ENCODE measurements around the gene GPBP1L1. TPM values are rescaled to one million over a fixed set of nuclear protein-coding genes. Genes with fewer than 3 reads are reported as not detected.
A peak's percentile ranks its signal among the peaks of the same experiment; 100 is the strongest.

GPBP1L1 gene
- total and polyA plus RNA-seq, 2 of the 4 experiments (the other 2 are of a cell fraction), result 31.5 to 57.4 TPM

DNA sequence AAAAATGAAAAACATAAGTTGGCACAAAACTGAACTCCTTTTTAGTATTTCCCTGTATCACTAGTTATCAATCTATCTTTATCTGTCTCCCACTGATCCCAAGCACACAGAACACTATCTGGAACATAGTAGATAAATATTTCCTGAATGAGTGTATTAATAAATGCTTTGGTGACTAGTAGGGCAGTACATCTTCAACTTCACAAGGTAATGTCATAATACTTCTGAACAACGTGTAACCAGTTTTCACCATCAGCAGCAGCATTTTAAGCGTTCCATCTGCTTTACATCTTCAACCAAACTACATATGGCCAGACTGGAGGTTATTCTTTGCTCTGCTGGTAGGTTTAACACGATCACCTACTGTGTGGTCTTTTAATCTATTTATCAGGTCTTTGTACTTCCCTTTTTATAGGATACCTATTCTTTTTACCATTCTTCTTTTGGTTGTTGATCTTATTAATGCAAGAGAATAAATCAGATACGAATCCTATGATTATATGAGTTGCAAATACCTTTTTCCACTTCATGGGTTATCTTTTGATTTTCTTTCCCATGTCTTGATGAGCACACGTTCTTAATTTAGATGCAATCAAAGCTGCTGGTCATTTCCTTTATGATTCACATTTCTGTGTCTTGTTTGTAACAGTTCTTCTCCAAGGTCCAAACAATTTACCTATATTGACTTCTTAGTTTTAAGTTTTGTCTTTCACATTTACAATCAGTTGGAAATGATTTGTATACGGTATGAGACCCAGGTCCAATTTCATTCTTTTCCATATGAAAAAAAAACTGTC is 16.3 kb downstream of the GPBP1L1 start:
- Histone ChIP-seq H2BK5ac (ENCODE audit: low read depth, low read length, poor library complexity, severe bottlenecking) (peak overlapping the region; percentile 21), H3K9me3 (ENCODE audit: control insufficient read depth, insufficient read depth, low read length) (no peaks in the 10 kb centered on the region), H3K4me1 (ENCODE audit: control insufficient read depth, insufficient read depth, low read length) (peaks cover 8% of the 10 kb centered on the region), H3K4ac (ENCODE audit: low read depth, low read length) (0 out of 2 replicates have a peak overlapping the region, but pooled peaks have one; percentile 3), H4K91ac (ENCODE audit: insufficient read depth, low read depth, low read length) (no peak overlapping the region), H3K27me3 (ENCODE audit: control insufficient read depth, insufficient read depth, low read length) (no peaks in the 10 kb centered on the region), H3K4me2 (ENCODE audit: low read depth, low read length) (peak overlapping the region; percentile 50), H3K4me3 (ENCODE audit: insufficient read depth, low read depth, low read length) (no peak overlapping the region), H4K5ac (ENCODE audit: low read depth, low read length) (no peak overlapping the region), H4K8ac (ENCODE audit: low read depth in 2 of 2, low read length in 2 of 2) (peak overlapping the region in 1 of 2 experiments; percentile 20; a peak in 1 of 4 replicates), H3K36me3 (ENCODE audit: control insufficient read depth, insufficient read depth, low read length) (peaks cover 3% of the 10 kb centered on the region), H3K27ac (ENCODE audit: insufficient read depth, low read length) (peak overlapping the region; percentile 29; the same call in 1 of the 2 replicates), H2AK5ac (ENCODE audit: low read depth, low read length) (no peak overlapping the region), H2AFZ (replicated peaks; ENCODE audit: low read length, poor library complexity) (no peak overlapping the region), H3K9ac (ENCODE audit: low read depth, low read length) (no peak overlapping the region), H2AK9ac (replicated peaks; ENCODE audit: low read depth, low read length, poor library complexity) (no peak overlapping the region), H2BK120ac (ENCODE audit: low read depth, low read length) (0 out of 2 replicates have a peak overlapping the region, but pooled peaks have one; percentile 23), H4K20me1 (ENCODE audit: insufficient read depth, low read length) (peaks cover 85% of the 10 kb centered on the region), H3K9me1 (ENCODE audit: insufficient read depth, low read length) (peaks cover 21% of the 10 kb centered on the region), H3K14ac (replicated peaks; ENCODE audit: low read depth, low read length) (no peak overlapping the region), H3K79me1 (ENCODE audit: low read depth in 1 of 2, low read length in 2 of 2) (peaks cover 14 to 73% of the 10 kb centered on the region in 2 experiments), H2BK20ac (ENCODE audit: low read depth, low read length) (peak overlapping the region; percentile 18; the same call in 1 of the 2 replicates), H2BK15ac (ENCODE audit: low read depth, low read length) (0 out of 3 replicates have a peak overlapping the region, but pooled peaks have one; percentile 10), H3K18ac (ENCODE audit: low read depth, low read length) (peak overlapping the region; percentile 20; the same call in 1 of the 2 replicates), H3K23ac (ENCODE audit: low read depth, low read length) (peak overlapping the region; percentile 9; the same call in 1 of the 2 replicates), H3K56ac (ENCODE audit: extremely low read depth, insufficient read depth, low read length) (no peak overlapping the region)
- dilution Hi-C loops (cut with HindIII; ENCODE audit: low sequenced_read_pairs, unreplicated experiment), result no loop called here
- DNase-seq, result peak; percentile 55
- BruUV-seq (replicated peaks), result no TSS peak
- WGBS, 2 experiments (ENCODE audit: extremely low coverage in 2 of 2, insufficient read length in 1 of 2), result no CpG with 5 or more reads among the region's 6 CpGs
- ChIA-PET CTCF (no interaction called here), POLR2A (ENCODE audit: unreplicated experiment) (interaction anchor here (1.5 kb wide), 1 partner anchor 16 kb away, joined by 7 read pairs; the partner anchor contains the start of gene GPBP1L1)
- in situ Hi-C loops (cut with MboI; ENCODE audit: low sequenced_read_pairs), result no loop called here
- intact Hi-C loops (cut with micrococcal nuclease), result no loop called here
- ATAC-seq (ENCODE audit: low read depth), result peak; percentile 56
- TF ChIP-seq MXI1 (IDR thresholded peaks at IDR 0.05; ENCODE audit: borderline replicate concordance, low read depth, low read length) (no peak), SMC3 (IDR thresholded peaks at IDR 0.05; ENCODE audit: low read depth, low read length) (no peak), RAD21 (IDR thresholded peaks at IDR 0.05; ENCODE audit: low read length) (no peak), RCOR1 (IDR thresholded peaks at IDR 0.05; ENCODE audit: insufficient replicate concordance, low read length) (no peak), CEBPB (IDR thresholded peaks at IDR 0.05; ENCODE audit: low read depth, low read length) (no peak), CTCF (conservative IDR thresholded peaks at IDR 0.05; ENCODE audit: low read depth, low read length) (no peak), RFX5 (IDR thresholded peaks at IDR 0.05; ENCODE audit: low read depth, low read length) (no peak), POLR2A (IDR thresholded peaks at IDR 0.05; ENCODE audit: low read depth, low read length) (no peak), NFE2L2 (IDR thresholded peaks at IDR 0.05; ENCODE audit: low read depth, low read length) (no peak), FOS (IDR thresholded peaks at IDR 0.05; ENCODE audit: low read depth, low read length) (no peak)
- TF ChIP-seq, protein P1, sequence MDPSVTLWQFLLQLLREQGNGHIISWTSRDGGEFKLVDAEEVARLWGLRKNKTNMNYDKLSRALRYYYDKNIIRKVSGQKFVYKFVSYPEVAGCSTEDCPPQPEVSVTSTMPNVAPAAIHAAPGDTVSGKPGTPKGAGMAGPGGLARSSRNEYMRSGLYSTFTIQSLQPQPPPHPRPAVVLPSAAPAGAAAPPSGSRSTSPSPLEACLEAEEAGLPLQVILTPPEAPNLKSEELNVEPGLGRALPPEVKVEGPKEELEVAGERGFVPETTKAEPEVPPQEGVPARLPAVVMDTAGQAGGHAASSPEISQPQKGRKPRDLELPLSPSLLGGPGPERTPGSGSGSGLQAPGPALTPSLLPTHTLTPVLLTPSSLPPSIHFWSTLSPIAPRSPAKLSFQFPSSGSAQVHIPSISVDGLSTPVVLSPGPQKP (IDR thresholded peaks at IDR 0.05; ENCODE audit: borderline replicate concordance, low read depth, low read length), result no peak
- TF ChIP-seq, protein P2, sequence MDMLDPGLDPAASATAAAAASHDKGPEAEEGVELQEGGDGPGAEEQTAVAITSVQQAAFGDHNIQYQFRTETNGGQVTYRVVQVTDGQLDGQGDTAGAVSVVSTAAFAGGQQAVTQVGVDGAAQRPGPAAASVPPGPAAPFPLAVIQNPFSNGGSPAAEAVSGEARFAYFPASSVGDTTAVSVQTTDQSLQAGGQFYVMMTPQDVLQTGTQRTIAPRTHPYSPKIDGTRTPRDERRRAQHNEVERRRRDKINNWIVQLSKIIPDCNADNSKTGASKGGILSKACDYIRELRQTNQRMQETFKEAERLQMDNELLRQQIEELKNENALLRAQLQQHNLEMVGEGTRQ (IDR thresholded peaks at IDR 0.05; ENCODE audit: low read depth, low read length), result no peak
